Activated T-cell treated with anti-CD3 and anti-CD28 coated beads, Interleukin-2, amount 50 U/mL, for 48 hours (primary cell): ENCODE data around the gene PPDPF.

Experiments used
- DNase-seq, 2 experiments: peaks; one replicate each; pipeline ENCODE4 v3.0.0-alpha.2; 2020

PPDPF gene

GRCh38 chr20:63539092-63539430 lies 18.5 kb downstream of the PPDPF start:
- DNase-seq, result no peak

- no peak for DNase-seq
These were observed 19.1 kb downstream of the PPDPF start for GRCh38 chr20:63539441-63540370.

GRCh38 chr20:63540417-63541186 lies 20.0 kb downstream of the PPDPF start:
- no peak for DNase-seq

- DNase-seq, result no peak
These were observed 20.8 kb downstream of the PPDPF start for GRCh38 chr20:63541371-63541770.

GRCh38 chr20:63542031-63542559 lies 21.5 kb downstream of the PPDPF start:
- DNase-seq, result no peak

- no peak for DNase-seq
These were observed 22.1 kb downstream of the PPDPF start for GRCh38 chr20:63542696-63543095.

- no peak for DNase-seq
These were observed 22.6 kb downstream of the PPDPF start for GRCh38 chr20:63543131-63543530.

- no peak for DNase-seq
These were observed 23.2 kb downstream of the PPDPF start for GRCh38 chr20:63543733-63544132.

- no peak for DNase-seq
These were observed 23.8 kb downstream of the PPDPF start for GRCh38 chr20:63544241-63544957.

- DNase-seq, result no peak
These were observed 24.5 kb downstream of the PPDPF start for GRCh38 chr20:63544958-63545516.

- DNase-seq, result no peak
These were observed 25.2 kb downstream of the PPDPF start for GRCh38 chr20:63545814-63546213.

- no peak for DNase-seq
These were observed 25.8 kb downstream of the PPDPF start for GRCh38 chr20:63546256-63546955.

- DNase-seq, result no peak
These were observed 26.6 kb downstream of the PPDPF start for GRCh38 chr20:63546956-63547724.

GRCh38 chr20:63547725-63548480 lies 27.3 kb downstream of the PPDPF start, which contains the start of gene SRMS:
Gene SRMS, minus strand, starts transcription at chr20:63547749. Its CDS starts 286 bp downstream, at chr20:63547463.
- no peak for DNase-seq

- no peak for DNase-seq
These were observed 28.0 kb downstream of the PPDPF start for GRCh38 chr20:63548542-63548941.

- DNase-seq, result no peak
These were observed 28.5 kb downstream of the PPDPF start for GRCh38 chr20:63549019-63549418.

GRCh38 chr20:63549679-63550282 lies 29.2 kb downstream of the PPDPF start:
- DNase-seq, result no peak

GRCh38 chr20:63551068-63551467 lies 30.5 kb downstream of the PPDPF start:
- no peak for DNase-seq

GRCh38 chr20:63552481-63553249 lies 32.1 kb downstream of the PPDPF start:
- DNase-seq, result no peak
